ENCODE results near the gene PARD6A.

PARD6A gene

DNA sequence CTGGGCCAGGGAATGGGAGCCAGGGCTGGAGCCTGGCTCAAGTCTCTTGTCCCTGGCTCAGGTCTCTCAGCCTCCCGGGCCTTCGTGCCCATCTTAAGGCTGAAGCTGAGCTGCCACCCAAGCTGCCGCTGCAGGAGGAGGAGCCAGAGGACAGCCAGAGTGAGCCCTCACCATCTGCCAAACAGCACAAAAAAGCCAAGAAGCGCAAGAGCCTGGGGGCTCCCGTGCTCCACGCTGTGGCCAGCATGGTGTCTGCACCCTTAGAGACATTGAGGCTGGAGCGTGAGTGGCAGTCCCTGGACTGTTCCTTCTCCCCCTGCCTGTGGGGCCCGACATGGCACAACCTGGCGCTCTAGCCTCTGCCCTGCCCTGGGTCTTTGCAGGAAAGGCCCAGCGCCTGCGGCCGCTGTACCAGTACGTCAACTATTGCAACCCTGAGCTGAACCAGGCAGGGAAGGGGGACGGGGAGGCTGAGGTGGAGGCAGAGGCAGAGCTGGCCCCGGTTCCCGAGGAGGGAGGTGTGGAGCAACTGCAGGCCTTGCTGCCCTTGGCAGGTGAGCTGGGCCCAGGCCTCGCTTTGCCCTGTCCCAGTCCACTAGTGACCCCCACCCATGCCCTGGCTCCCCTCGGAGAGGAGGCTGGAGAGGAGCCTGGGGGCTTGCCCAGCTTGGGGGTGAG, 7.2 kb downstream of the PARD6A start:
- peak; percentile 68 for TF ChIP-seq CTCF (IDR thresholded peaks at IDR 0.05; ENCODE audit: low read depth, low read length)
- no peak overlapping the region for H3K4me3 ChIP-seq (ENCODE audit: low read depth, low read length)

- no peak for TF ChIP-seq CTCF (IDR thresholded peaks at IDR 0.05; ENCODE audit: low read depth, low read length)
- H3K4me3 ChIP-seq (ENCODE audit: low read depth, low read length) = no peak overlapping the region
Observed at GRCh38 chr16:67668495-67669157, 7.9 kb downstream of the PARD6A start.

DNA sequence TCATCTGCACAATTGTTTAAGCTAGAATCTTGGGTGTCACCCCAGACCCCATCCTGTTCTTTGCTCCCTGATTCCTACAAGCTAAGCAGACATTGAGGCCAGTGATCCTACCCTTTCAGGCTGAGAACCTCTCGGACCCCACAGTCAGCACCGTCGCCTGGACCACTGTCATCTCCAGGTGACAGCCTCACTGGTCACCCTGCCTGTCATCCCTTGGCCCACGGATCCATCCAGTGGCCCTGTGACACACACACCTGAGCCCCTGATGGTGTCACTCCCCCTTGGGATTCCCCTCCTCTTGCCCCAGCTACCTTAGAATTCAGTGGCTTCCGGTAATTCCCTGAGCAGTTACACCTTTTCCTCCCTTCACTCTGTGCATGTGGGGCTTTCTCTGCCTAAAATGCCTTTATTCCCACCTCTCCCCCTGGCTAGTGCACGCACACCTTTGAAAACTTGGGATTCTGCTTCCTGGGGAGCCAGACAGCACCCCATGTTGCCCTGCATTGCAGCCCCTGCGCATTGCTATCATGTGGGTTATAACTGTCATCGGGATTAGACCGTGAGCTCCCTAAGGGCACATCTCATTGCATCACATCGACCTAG, 8.8 kb downstream of the PARD6A start:
- TF ChIP-seq CTCF (IDR thresholded peaks at IDR 0.05; ENCODE audit: low read depth, low read length) = no peak
- H3K4me3 ChIP-seq (ENCODE audit: low read depth, low read length) = no peak overlapping the region

DNA sequence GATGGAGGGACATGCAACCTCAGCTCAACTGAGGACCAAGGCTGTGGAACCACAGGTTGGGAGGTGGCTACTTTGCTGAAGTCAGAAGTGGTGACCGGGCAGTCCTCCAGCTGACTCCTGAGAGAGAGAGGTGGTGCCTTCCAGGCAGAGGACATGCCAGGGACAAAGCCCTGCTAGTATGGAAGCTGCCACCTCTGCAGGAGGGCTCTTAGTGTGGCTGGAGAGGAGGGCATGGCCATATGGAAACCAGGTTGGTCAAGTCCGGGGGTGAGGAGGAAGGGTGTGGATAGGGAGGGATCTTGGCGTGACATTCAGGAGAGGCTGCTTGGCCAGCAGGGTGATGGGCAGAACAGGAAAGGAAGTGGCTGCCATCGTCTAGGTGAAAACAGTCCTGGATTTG, 11.5 kb downstream of the PARD6A start:
- no peak for TF ChIP-seq CTCF (IDR thresholded peaks at IDR 0.05; ENCODE audit: low read depth, low read length)
- H3K4me3 ChIP-seq (ENCODE audit: low read depth, low read length) = no peak overlapping the region

DNA sequence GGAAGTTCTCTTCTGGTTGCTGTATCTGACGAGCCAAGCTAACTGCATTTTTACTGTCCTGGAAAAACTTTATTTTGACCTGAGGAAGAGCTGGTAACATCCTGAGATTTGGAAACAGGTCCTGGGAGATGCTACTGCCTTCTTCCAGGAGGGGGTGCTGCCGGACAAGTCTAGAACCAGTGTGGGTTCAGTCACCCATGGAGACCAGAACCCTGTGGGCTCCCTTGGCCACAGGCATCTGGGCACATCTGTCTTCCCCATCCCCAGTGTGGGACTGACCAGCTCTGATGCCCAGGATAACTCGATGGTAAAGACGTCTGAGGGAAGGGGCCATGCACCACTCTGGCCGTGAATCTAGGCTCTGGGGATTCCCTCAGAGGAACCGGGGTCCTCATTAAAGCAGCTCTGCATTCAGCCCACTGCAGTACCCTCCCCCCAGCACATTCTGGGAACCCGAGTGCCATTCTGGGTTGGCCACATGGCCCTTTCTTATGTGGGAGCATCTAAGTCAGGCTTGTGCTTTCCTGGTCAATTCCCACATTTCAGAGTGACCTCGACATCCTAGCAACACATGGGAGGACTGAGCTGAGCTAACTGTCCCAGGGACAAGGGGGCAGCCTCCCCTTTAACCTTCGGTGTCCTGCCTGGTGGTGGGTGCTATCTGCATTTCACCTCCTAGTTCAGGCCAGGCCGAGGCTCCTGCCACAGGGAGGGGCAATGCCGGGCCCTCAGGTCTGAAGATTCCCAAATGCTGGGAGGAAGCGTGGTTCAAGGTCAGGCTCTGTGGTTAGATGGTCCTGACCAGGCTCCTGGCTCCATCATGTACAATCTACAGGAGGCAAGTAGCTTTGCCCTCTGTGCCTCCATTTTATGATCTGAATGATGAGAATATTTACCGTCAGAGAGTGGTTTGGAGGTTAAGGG, 12.2 kb downstream of the PARD6A start:
- H3K4me3 ChIP-seq (ENCODE audit: low read depth, low read length) = no peak overlapping the region
- peak; percentile 74 for TF ChIP-seq CTCF (IDR thresholded peaks at IDR 0.05; ENCODE audit: low read depth, low read length)

DNA sequence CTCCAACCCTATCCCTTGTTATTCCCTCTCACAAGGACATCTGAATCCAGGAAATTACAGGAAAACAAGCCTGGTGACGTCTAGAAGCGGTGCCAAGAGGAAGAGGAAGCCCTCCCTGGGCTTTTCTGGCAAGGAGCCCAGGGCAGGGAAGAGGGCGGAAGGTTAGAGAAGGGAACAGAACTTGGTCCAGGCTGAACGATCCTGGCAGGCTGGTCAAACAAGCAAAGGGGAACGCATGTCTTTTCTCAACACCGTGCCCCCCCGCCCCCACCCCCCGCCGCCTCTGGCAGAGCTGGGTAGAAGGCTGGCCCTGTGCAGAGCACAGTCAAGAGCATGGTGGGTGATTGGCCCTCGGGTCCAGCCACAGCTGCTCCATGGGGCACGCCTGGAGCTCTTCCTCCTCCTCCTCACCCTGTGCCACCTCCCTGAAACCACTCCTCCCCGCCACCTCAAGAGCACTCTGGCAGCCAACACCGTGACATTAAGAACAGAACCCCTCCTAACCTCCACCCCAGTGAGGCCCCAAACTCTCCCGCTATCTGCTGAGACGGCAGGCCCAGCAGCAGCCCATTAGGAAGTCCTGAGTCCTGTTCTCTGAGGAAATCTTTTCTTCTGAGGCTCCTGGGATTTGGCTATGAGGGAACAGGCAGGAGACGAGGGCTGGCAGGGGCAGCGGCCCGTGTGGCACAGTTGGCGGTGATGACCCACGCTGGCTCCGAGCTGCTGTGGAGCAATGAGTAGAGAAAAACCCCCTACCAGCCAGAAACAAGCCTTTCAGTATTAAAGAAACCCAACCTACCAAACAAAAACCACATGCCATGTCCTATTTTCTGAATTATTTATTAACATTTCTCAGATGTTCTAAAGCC, 13.2 kb downstream of the PARD6A start:
- TF ChIP-seq CTCF (IDR thresholded peaks at IDR 0.05; ENCODE audit: low read depth, low read length) = no peak
- H3K4me3 ChIP-seq (ENCODE audit: low read depth, low read length) = no peak overlapping the region

All from WI38 (cell line).